PC-3 (cell line): Measurements from ENCODE around the gene NLRP6. TPM values are rescaled to one million over a fixed set of nuclear protein-coding genes. Genes with fewer than 3 reads are reported as not detected.
"Not testable (repeated sequence)": the region's sequence is repeated elsewhere in the genome, so short reads cannot be mapped to it uniquely, and the experiment has no call there.

Experiments
- ATAC-seq: fragments of 200-7000 bp; cut with Tn5 transposase; 2 replicates; pipeline ENCODE4 v1.9.1; 2020; ENCODE audit warnings: mild to moderate bottlenecking, moderate library complexity
- BruUV-seq: library from RNA; stranded (reverse); fragments of 400-500 nt; replicated peaks from 2 replicates; lab custom pipeline; 2021; lab: Mats Ljungman, UMichigan
- CTCF ChIA-PET: fragments of 300-600 bp; sonication (Branson Sonifier 250); formaldehyde crosslinking; loops from one replicate; lab custom pipeline; 2022; ENCODE audit warnings: antibody characterized with exemption; lab: Charles Lee
- POLR2A ChIA-PET: fragments of 300-600 bp; sonication (Branson Sonifier 250); formaldehyde crosslinking; loops from one replicate; lab custom pipeline; 2022; ENCODE audit warnings: antibody characterized with exemption; ENCODE audit not compliant: unreplicated experiment; lab: Charles Lee
- DNase-seq: peaks from one replicate; pipeline ENCODE4 v3.0.0-alpha.2; 2015
- H2AFZ ChIP-seq: fragments of 300-600 bp; sonication (generic); 2 replicates; pipeline ENCODE4 v1.6.0; 2016; ENCODE audit warnings: antibody characterized with exemption, low read length
- H3F3A ChIP-seq: fragments of 300-600 bp; sonication (generic); one replicate; pipeline ENCODE4 v1.6.0; 2017; ENCODE audit warnings: antibody characterized with exemption, low read length, control low read depth, mild to moderate bottlenecking; ENCODE audit not compliant: unreplicated experiment
- H3K27ac ChIP-seq: fragments of 300-600 bp; sonication (generic); 2 replicates; pipeline ENCODE4 v1.5.1; 2016; ENCODE audit warnings: mild to moderate bottlenecking, low read length
- H3K27me3 ChIP-seq: fragments of 300-600 bp; sonication (generic); 2 replicates; pipeline ENCODE4 v1.6.1; 2016; ENCODE audit warnings: low read length, mixed read lengths
- H3K36me3 ChIP-seq: fragments of 300-600 bp; sonication (generic); 2 replicates; pipeline ENCODE4 v1.6.1; 2016; ENCODE audit warnings: low read depth, mixed run types, low read length, mixed read lengths
- H3K4me1 ChIP-seq: fragments of 300-600 bp; sonication (generic); 2 replicates; pipeline ENCODE4 v1.5.1; 2016; ENCODE audit warnings: low read length; ENCODE audit not compliant: insufficient read depth
- H3K4me2 ChIP-seq: fragments of 300-600 bp; sonication (generic); 2 replicates; pipeline ENCODE4 v1.6.0; 2016; ENCODE audit warnings: low read length
- H3K4me3 ChIP-seq: fragments of 300-600 bp; sonication (generic); 2 replicates; pipeline ENCODE4 v1.5.1; 2016; ENCODE audit warnings: mild to moderate bottlenecking, low read length, mixed read lengths
- H3K79me2 ChIP-seq: fragments of 300-600 bp; sonication (generic); 2 replicates; pipeline ENCODE4 v1.6.1; 2017; ENCODE audit warnings: low read length, mixed read lengths
- H3K9ac ChIP-seq: fragments of 300-600 bp; sonication (generic); 2 replicates; pipeline ENCODE4 v1.6.0; 2016; ENCODE audit warnings: mild to moderate bottlenecking, low read length
- H3K9me2 ChIP-seq: fragments of 300-600 bp; sonication (generic); replicated peaks from 2 replicates; pipeline ENCODE4 v1.6.1; 2016; ENCODE audit warnings: mixed run types, low read length, mixed read lengths
- H3K9me3 ChIP-seq: fragments of 300-600 bp; sonication (generic); 2 replicates; pipeline ENCODE4 v1.6.1; 2016; ENCODE audit warnings: low read length, mixed read lengths
- H4K20me1 ChIP-seq: fragments of 300-600 bp; sonication (generic); 2 replicates; pipeline ENCODE4 v1.6.1; 2016; ENCODE audit warnings: low read length, mixed read lengths
- CTCF ChIP-seq: fragments of 300-600 bp; sonication (generic); conservative IDR thresholded peaks from 2 replicates; pipeline ENCODE4 v1.5.1; 2017; ENCODE audit warnings: antibody characterized with exemption, low read depth, mild to moderate bottlenecking, low read length
- EZH2 ChIP-seq: fragments of 300-600 bp; sonication (generic); IDR thresholded peaks from one replicate; pipeline ENCODE4 v1.6.1; 2017; ENCODE audit warnings: antibody characterized with exemption, mild to moderate bottlenecking, low read length; ENCODE audit not compliant: unreplicated experiment
- intact Hi-C: fragments of 100-400 bp; cut with micrococcal nuclease; formaldehyde crosslinking; loops from 2 replicates; pipeline ENCODE4 v1.9.0; 2023
- total RNA-seq: library from RNA; depleted of rRNA; stranded (reverse); fragments of >200 nt; gene quantifications from 2 replicates; pipeline ENCODE4 v1.2.3, GENCODE V29; 2014

NLRP6 gene
- total RNA-seq, 1 experiment from 2014 or later, result not detected

DNA sequence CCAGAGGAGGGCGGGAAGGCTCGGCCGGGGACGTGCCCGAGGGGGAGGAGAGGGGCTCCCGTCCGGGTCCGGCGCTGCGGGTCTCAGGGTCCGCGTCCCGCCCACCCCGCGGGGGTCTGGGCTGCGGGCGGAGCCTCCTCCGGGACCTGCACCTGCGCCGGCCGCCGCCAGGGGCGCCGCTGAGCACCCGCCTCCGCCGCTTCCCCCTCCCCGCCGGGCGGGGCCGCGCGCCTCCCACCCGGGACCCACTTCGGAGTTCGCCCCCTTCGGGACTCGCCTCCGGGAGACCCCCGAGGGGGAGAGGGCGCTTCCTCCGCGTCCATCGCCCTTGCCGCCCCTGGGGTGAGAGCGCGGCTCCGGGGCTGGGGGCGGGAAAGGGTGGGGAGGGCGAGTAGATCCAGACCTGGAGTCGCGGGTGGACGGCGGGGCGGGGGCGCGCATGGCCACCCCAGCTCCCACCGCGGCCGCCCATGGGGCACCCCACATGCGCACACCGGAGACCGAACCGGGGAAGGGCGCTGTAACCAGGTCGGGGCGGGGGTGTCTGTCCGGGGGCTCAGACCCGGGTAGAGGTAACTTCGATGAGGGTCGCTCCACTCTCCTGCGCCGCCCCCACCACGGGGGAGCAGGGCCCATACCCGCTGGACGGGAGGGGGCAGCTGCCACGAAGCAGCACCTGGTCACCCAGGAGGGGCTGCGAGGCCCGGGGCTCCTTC lies 40.4 kb downstream of the NLRP6 start:
- ATAC-seq, result peak; percentile 31
- H3K9me3 ChIP-seq, H3K9me2 ChIP-seq, POLR2A ChIA-PET, H4K20me1 ChIP-seq, H3K27me3 ChIP-seq, DNase-seq, H3K36me3 ChIP-seq, H3K4me1 ChIP-seq, H3K27ac ChIP-seq, BruUV-seq, H2AFZ ChIP-seq, CTCF ChIA-PET, H3F3A ChIP-seq, H3K9ac ChIP-seq, intact Hi-C loops: not testable (repeated sequence)
- H3K4me2 ChIP-seq, result peak overlapping the region; percentile 86
- H3K4me3 ChIP-seq, result peak overlapping the region; percentile 71
- H3K79me2 ChIP-seq, result peaks cover 10% of the 10 kb centered on the region

DNA sequence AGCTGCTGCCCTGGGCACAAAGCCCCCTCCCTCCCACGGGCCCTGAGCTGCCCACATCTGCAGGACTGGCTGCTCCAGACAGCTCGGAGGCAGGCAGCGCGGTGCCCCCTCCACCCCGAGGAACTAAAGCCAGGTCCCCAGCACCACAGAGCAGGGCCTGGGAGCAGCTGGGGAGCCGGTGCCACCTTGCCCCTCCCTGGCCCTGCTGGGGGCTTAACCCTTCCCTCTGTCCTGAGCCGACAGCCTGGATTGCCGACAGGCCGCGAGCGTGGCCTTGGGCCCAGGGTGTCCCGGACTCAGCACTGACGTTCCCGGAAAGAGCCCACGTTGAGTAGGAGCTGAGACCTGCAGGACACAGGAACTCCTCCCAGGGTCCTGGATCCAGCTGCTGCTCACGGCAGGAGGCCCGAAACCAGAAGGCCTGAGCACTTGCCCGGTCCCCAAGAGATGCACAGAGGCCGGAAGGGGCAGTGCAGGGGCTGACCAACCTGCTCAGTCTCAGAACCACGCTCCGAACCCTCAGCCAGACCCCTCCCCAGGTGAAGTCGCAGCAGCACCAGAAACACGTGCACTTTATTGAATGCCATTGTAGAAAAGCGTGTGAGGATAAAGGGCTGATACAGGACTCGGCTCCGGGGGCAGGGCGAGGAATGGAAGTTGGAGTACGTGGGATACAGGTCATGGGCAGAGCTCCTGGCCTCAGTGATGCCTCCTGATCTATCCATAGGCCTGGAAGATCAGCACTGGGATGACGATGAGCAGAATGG lies 41.1 kb downstream of the NLRP6 start:
- CTCF ChIA-PET, BruUV-seq, H3K9me2 ChIP-seq, POLR2A ChIA-PET, H4K20me1 ChIP-seq, H3K36me3 ChIP-seq, H3K27ac ChIP-seq, H3F3A ChIP-seq, intact Hi-C loops, H2AFZ ChIP-seq, H3K9me3 ChIP-seq, H3K27me3 ChIP-seq, H3K4me1 ChIP-seq: not testable (repeated sequence)
- ATAC-seq, result peak; percentile 46
- peak; percentile 13 for DNase-seq
- Histone ChIP-seq H3K9ac (peak overlapping the region; percentile 33), H3K79me2 (peaks cover 10% of the 10 kb centered on the region), H3K4me2 (peak overlapping the region; percentile 86), H3K4me3 (peak overlapping the region; percentile 71)

DNA sequence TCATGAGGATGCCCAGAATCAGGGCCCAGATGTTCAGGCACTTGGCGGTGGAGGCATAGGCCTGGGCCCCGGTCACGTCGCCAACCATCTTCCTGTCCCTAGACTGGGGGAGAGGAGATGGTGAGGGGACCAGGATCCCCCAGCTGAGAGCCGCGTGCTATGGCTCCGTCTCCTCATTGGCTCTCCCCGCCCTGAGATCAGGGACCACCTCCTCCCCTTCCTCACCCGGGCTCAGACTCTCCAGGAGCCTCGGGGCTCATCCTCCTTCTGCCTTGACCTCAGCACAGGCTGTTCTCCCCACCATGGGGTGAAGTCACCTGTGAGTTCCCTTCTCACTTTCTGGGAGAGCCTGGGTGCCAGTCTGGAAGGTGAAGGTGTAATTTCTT lies 41.7 kb downstream of the NLRP6 start:
- H4K20me1 ChIP-seq, BruUV-seq, H3K4me1 ChIP-seq, intact Hi-C loops, H2AFZ ChIP-seq, H3K27ac ChIP-seq, CTCF ChIA-PET, POLR2A ChIA-PET, H3K36me3 ChIP-seq, DNase-seq, H3K27me3 ChIP-seq, H3K9me3 ChIP-seq, H3F3A ChIP-seq, H3K9me2 ChIP-seq: not testable (repeated sequence)
- Histone ChIP-seq H3K9ac (peak overlapping the region; percentile 74), H3K4me2 (peak overlapping the region; percentile 86), H3K4me3 (peak overlapping the region; percentile 82), H3K79me2 (peaks cover 10% of the 10 kb centered on the region)
- ATAC-seq, result peak; percentile 1

DNA sequence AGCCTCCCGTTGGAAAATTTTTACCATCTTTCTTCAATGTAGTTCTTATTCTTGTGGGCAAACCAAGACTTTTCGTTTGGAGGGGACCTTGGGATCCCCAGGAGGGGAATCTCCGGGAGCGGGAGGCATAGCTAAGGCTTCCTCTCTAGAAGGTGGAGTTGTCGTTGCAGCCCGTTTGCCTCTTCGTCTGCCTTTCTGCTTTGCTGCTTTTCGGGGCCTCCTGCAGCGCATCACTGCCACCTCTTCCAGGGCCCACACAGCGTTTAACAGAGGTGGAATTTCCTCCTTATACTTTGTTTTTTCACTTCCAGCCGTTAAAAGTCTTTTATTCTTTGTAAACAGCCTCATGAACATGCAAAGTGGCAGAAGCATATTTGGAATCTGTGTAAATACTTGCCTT lies 45.9 kb downstream of the NLRP6 start:
- DNase-seq, result no peak
- no peak for TF ChIP-seq CTCF
- no peak for TF ChIP-seq EZH2
- Histone ChIP-seq H2AFZ (no peak overlapping the region), H3K4me3 (no peak overlapping the region), H3K4me2 (no peak overlapping the region), H3K36me3 (no peaks in the 10 kb centered on the region), H3K27me3 (no peaks in the 10 kb centered on the region), H3F3A (no peaks in the 10 kb centered on the region), H3K4me1 (no peaks in the 10 kb centered on the region; the same call in 1 of the 2 replicates), H3K9ac (no peak overlapping the region), H3K79me2 (peaks cover 10% of the 10 kb centered on the region), H3K9me2 (no peaks in the 10 kb centered on the region), H4K20me1 (no peaks in the 10 kb centered on the region), H3K9me3 (no peaks in the 10 kb centered on the region), H3K27ac (no peak overlapping the region)
- BruUV-seq, result no TSS peak
- no peak for ATAC-seq
- CTCF ChIA-PET, result no interaction called here
- POLR2A ChIA-PET, result no interaction called here
- intact Hi-C loops, result no loop called here

GRCh38 chr11:324593-325517 lies 46.6 kb downstream of the NLRP6 start:
- H3K27me3 ChIP-seq, H3K4me1 ChIP-seq, H3K9ac ChIP-seq, H3K9me3 ChIP-seq, BruUV-seq, POLR2A ChIA-PET, H3K9me2 ChIP-seq, H3K27ac ChIP-seq, H3K79me2 ChIP-seq, DNase-seq, intact Hi-C loops, H3K4me2 ChIP-seq, CTCF ChIA-PET, ATAC-seq, H3K36me3 ChIP-seq, H3K4me3 ChIP-seq, H2AFZ ChIP-seq, H3F3A ChIP-seq, H4K20me1 ChIP-seq: not testable (repeated sequence)
